SU-DHL-6 (cell line): ENCODE data around the gene TMA7.

Source experiments
- H2AFZ ChIP-seq: fragments of 200-600 bp; sonication (generic); 2 replicates; pipeline ENCODE4 v1.6.1; 2014; ENCODE audit warnings: low read depth, mild to moderate bottlenecking, moderate library complexity, mixed read lengths, antibody characterized with exemption, low read length; ENCODE audit not compliant: severe bottlenecking
- H3F3A ChIP-seq: fragments of 200-600 bp; shearing (Covaris generic); 2 replicates; pipeline ENCODE4 v1.6.0; 2016; ENCODE audit warnings: antibody characterized with exemption, mild to moderate bottlenecking; ENCODE audit not compliant: insufficient read depth
- H3K27ac ChIP-seq: fragments of 200-600 bp; sonication (generic); 2 replicates; pipeline ENCODE4 v1.5.1; 2016; ENCODE audit warnings: low read depth, mild to moderate bottlenecking, low read length, moderate library complexity, mixed read lengths
- H3K27me3 ChIP-seq: fragments of 200-600 bp; sonication (generic), shearing (Covaris generic); 2 replicates; pipeline ENCODE4 v1.6.0; 2014; ENCODE audit warnings: mild to moderate bottlenecking, low read length
- H3K36me3 ChIP-seq: fragments of 200-600 bp; sonication (generic); 2 replicates; pipeline ENCODE4 v1.6.1; 2014; ENCODE audit warnings: mild to moderate bottlenecking, low read length, mixed read lengths
- H3K4me2 ChIP-seq: fragments of 300-600, 200-600 bp; shearing (Covaris generic), sonication (generic); 2 replicates; pipeline ENCODE4 v1.6.0; 2014; ENCODE audit warnings: low read length, low read depth, mild to moderate bottlenecking; ENCODE audit not compliant: poor library complexity, severe bottlenecking
- H3K4me3 ChIP-seq: fragments of 200-600 bp; sonication (generic); 2 replicates; pipeline ENCODE4 v1.5.1; 2014; ENCODE audit warnings: antibody characterized with exemption, low read length, mild to moderate bottlenecking, mixed read lengths; ENCODE audit not compliant: insufficient read depth, poor library complexity, severe bottlenecking
- H3K79me2 ChIP-seq: fragments of 200-600 bp; sonication (generic); 2 replicates; pipeline ENCODE4 v1.6.1; 2014; ENCODE audit warnings: mild to moderate bottlenecking, low read length, moderate library complexity; ENCODE audit not compliant: insufficient read depth
- H3K9ac ChIP-seq: fragments of 200-600 bp; sonication (generic); 2 replicates; pipeline ENCODE4 v1.7.0; 2014; ENCODE audit warnings: mild to moderate bottlenecking, low read length
- H3K9me2 ChIP-seq: fragments of 200-600 bp; sonication (generic); replicated peaks from 2 replicates; pipeline ENCODE4 v1.6.1; 2014; ENCODE audit warnings: low read length; ENCODE audit not compliant: insufficient read depth
- H3K9me3 ChIP-seq: fragments of 200-600 bp; sonication (generic); 2 replicates; pipeline ENCODE4 v1.6.1; 2014; ENCODE audit warnings: low read length, mixed read lengths; ENCODE audit not compliant: insufficient read depth
- H4K20me1 ChIP-seq: fragments of 200-600 bp; sonication (generic); 2 replicates; pipeline ENCODE4 v1.6.1; 2014; ENCODE audit warnings: low read depth, mild to moderate bottlenecking, antibody characterized with exemption, low read length, moderate library complexity, mixed read lengths
- EZH2phosphoT487 ChIP-seq: fragments of 200-600 bp; sonication (generic), shearing (Covaris generic); conservative IDR thresholded peaks from 2 replicates; pipeline ENCODE4 v1.6.1; 2018; ENCODE audit warnings: mild to moderate bottlenecking, antibody characterized with exemption, low read length, moderate library complexity, mixed read lengths
- TF ChIP-seq, protein P1 (sequence below): fragments of 200-600 bp; sonication (generic); IDR thresholded peaks from one replicate; pipeline ENCODE4 v1.5.1; 2017; ENCODE audit warnings: antibody characterized with exemption, mild to moderate bottlenecking, low read length, moderate library complexity; ENCODE audit not compliant: insufficient read depth, poor library complexity, severe bottlenecking

TMA7 gene

DNA sequence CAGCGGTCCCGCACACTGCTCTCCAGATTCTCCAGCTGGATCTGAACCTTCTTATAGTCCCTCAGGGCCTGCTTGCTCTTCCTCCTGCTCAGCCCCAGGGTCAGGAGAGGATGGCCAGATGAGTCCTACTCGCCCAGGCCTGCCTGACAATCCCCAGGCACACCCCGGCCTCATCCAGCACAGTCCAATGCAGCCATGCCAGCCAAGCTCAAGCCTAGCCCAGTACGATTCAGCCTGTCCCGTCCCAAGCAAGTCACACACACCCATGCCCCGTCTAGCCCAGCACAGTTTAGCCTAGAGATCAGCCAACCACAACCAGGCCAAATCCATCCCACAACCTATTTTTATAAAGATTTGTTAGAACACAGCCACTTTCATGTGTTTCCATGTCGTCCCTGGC, 27.0 kb upstream of the TMA7 start:
- no peak overlapping the region for H3K9ac ChIP-seq
- no peak overlapping the region for H3K4me2 ChIP-seq
- TF ChIP-seq, protein P1, sequence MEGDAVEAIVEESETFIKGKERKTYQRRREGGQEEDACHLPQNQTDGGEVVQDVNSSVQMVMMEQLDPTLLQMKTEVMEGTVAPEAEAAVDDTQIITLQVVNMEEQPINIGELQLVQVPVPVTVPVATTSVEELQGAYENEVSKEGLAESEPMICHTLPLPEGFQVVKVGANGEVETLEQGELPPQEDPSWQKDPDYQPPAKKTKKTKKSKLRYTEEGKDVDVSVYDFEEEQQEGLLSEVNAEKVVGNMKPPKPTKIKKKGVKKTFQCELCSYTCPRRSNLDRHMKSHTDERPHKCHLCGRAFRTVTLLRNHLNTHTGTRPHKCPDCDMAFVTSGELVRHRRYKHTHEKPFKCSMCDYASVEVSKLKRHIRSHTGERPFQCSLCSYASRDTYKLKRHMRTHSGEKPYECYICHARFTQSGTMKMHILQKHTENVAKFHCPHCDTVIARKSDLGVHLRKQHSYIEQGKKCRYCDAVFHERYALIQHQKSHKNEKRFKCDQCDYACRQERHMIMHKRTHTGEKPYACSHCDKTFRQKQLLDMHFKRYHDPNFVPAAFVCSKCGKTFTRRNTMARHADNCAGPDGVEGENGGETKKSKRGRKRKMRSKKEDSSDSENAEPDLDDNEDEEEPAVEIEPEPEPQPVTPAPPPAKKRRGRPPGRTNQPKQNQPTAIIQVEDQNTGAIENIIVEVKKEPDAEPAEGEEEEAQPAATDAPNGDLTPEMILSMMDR = no peak
- no peak for TF ChIP-seq EZH2phosphoT487
- no peaks in the 10 kb centered on the region for H3K36me3 ChIP-seq
- no peaks in the 10 kb centered on the region for H4K20me1 ChIP-seq
- no peaks in the 10 kb centered on the region for H3K79me2 ChIP-seq
- H3K27me3 ChIP-seq = no peaks in the 10 kb centered on the region
- H3K4me3 ChIP-seq = no peak overlapping the region
- no peak overlapping the region for H3K27ac ChIP-seq
- no peaks in the 10 kb centered on the region for H3K9me3 ChIP-seq
- H2AFZ ChIP-seq = no peak overlapping the region
- no peaks in the 10 kb centered on the region for H3F3A ChIP-seq
- H3K9me2 ChIP-seq = no peaks in the 10 kb centered on the region

DNA sequence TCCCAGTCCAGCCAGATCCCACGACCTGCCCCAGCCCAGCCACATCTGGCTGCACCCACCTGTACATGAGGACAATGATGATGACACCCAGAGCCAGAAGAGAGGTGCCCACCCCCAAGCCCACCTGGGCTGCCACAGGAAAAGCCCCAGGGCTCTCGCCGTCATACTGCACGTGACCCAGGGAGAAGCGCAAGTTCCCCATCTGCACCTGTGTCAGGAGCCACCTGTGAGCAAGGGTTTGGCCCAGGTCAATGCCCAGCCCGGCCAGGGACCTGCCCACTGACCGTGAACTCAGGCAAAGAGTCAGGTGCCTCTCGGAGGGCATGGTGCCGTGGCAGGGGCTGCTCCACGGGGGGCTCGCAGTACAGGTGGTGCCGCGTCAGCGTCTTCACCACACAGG, 26.4 kb upstream of the TMA7 start:
- H3K9ac ChIP-seq = no peak overlapping the region
- no peaks in the 10 kb centered on the region for H3K36me3 ChIP-seq
- no peak overlapping the region for H2AFZ ChIP-seq
- H3K27me3 ChIP-seq = no peaks in the 10 kb centered on the region
- no peak overlapping the region for H3K4me2 ChIP-seq
- no peaks in the 10 kb centered on the region for H4K20me1 ChIP-seq
- no peak overlapping the region for H3K4me3 ChIP-seq
- no peaks in the 10 kb centered on the region for H3K9me3 ChIP-seq
- H3K27ac ChIP-seq = no peak overlapping the region
- no peaks in the 10 kb centered on the region for H3K79me2 ChIP-seq
- no peak for TF ChIP-seq EZH2phosphoT487
- TF ChIP-seq, protein P1 = no peak
- H3F3A ChIP-seq = no peaks in the 10 kb centered on the region
- no peaks in the 10 kb centered on the region for H3K9me2 ChIP-seq

DNA sequence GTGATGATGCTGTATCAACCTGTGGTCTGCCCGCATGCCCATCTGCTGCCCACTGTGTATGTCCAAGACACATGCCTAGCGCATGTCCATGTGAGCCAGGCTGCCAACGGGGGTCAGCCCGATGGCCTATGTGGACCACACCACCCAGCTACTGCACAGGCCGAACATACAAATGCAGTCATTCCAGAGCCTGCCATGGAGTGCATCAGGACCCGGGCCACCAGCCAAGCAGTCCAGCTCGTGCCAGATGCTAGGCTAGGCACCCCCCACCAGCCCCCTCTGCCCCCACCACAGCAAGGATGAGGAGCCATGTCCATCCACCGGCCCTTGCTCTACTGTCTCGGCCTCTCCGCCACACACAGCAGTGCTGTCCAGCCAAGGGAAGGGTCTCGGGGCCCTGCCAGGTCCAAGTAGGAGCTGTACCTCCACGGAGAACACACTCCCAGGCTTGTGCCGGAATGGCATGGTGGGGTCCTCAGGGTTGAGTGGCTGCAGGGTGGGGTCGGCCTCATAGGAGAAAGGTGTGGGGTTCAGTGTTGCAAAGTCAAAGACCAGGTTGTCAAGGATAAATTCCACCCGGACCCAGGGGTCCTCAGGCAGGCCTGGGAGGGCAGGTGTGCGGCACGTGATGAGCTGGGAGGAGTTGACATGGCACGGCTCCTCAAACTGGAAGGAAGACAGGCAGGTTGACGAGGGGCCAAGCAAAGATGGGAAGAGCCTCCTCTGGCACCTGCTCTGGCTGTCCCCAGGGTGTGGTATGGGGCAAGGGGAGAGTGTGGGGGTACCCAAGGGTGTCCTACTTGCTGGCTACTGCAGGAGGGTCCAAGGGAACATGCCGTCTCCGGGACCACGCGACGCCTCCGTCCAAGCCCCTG, 25.4 kb upstream of the TMA7 start:
- Histone ChIP-seq H3F3A (no peaks in the 10 kb centered on the region), H3K4me2 (no peak overlapping the region), H3K27me3 (no peaks in the 10 kb centered on the region), H3K4me3 (no peak overlapping the region), H3K36me3 (no peaks in the 10 kb centered on the region), H3K27ac (no peak overlapping the region), H2AFZ (no peak overlapping the region), H3K9ac (no peak overlapping the region), H4K20me1 (no peaks in the 10 kb centered on the region), H3K9me2 (no peaks in the 10 kb centered on the region), H3K9me3 (no peaks in the 10 kb centered on the region), H3K79me2 (no peaks in the 10 kb centered on the region)
- TF ChIP-seq, protein P1 = no peak
- TF ChIP-seq EZH2phosphoT487 = no peak
